ENCODE results near the gene SLC24A3.

DNA sequence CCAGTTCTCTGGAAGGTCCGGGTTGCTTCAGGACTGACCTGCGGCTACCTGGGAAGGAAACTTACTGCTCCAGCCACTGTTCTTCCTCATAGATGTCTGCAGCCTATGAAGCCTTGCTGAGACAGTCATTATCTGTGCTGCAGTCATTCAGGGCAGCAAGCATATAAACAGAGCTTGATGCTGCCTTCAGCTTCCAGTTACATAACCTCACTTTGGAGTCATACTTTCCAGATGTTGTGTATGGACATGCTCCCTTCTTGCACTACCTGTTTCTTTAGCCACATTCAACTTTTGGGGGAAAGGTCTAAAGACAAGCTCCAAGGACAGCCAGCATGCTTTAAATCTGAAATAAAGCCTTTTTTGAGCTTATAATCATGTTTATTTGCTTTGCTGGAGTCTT lies 98.1 kb downstream of the SLC24A3 start:
- TF ChIP-seq EZH2 (IDR thresholded peaks at IDR 0.05) = no peak
- no peak for TF ChIP-seq POLR2AphosphoS5 (IDR thresholded peaks at IDR 0.05; ENCODE audit: borderline replicate concordance, low read depth, low read length)
- no peak for TF ChIP-seq FOXP2 (optimal IDR thresholded peaks at IDR 0.05; ENCODE audit: control extremely low read depth, extremely low read length, insufficient read depth)
